T follicular helper cell (primary cell): ENCODE data around the gene THAP3.

Experiments used
- DNase-seq: peaks from one replicate; pipeline ENCODE4 v3.0.0-alpha.2; 2020; ENCODE audit warnings: low read depth

THAP3 gene

DNA sequence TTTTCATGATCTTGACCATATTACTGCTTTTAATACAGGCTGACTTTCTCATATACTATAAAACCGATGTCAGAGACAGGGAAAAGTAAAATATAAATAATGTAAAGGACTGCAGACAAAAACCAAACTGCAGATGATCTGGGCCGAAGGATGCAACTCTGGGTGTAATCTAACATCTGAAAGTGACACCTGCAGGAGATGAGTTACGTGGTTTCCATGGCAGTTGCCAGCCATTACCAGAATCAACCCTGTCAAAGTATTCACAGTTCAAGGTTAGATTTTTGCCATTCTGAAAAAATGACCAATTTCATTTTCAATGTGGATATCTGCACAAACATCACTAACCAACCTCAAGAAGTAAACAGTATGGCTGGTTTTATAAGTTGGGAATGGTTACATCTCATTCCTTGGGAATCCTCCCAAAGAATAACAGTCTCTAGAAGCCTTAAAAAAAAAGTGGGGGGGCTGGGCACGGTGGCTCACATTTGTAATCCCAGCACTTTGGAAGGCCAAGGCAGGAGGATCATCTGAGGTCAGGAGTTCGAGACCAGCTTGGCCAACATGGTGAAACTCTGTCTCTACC lies 49.2 kb downstream of the THAP3 start:
- no peak for DNase-seq

DNA sequence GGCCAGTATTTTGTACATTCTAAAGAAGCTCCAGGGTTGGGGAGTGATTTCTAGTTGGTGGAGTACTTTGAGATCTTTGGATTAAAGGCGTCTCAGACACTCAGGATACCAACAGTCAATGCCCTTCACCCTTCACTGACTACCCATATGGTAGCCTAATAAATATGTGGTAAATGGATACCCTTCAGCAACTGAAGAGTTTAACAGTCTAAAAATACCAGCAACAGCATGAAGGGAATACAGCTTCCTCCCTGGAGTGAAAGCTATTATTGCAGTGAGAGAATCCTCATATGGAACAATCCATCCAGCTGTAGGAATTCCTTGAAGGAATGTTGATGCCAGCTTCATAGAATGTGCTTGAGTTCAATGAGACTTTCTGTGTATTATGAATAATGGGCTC lies 50.1 kb downstream of the THAP3 start:
- DNase-seq = no peak

- DNase-seq = no peak
Observed at GRCh38 chr1:6675941-6676340, 51.3 kb downstream of the THAP3 start.
